ENCODE data around the gene SBF2.
A peak's percentile ranks its signal among the peaks of the same experiment; 100 is the strongest.

The SBF2 gene

DNA sequence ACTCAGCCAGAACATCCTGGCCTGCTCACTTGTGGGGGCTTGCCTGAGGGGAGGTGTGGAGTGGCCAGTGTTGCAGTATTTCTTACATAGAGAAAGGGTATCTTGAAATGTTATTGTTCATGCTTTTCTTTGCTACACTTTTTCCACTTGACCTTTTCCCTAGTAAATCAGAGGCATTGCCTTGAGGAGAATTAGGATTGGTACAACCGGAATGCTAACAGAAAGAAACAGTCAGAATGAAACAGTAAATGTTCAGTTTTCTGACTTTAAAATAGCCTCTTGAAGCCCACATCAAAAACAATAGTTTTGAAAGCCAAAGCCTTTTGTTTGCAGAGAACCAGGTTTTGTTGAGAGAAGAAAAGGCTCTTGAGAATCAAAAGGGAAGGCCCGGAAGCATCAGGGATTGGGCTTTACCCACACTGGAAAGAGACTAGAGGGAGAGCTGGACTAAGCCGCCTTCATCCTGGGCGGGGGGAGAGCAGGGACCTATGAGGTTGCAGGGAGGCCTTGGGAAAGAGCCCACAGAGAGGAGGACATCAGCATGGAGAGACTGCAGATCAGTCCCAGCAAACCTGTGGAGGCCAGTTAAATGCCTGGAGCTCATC is 23.2 kb upstream of the SBF2 start:
- DNase-seq, result no peak

GRCh38 chr11:10315083-10315482 is 21.1 kb upstream of the SBF2 start:
- DNase-seq, result no peak

GRCh38 chr11:10314199-10315072 is 20.4 kb upstream of the SBF2 start:
- DNase-seq, result no peak

GRCh38 chr11:10311802-10312201 is 17.8 kb upstream of the SBF2 start:
- no peak for DNase-seq

GRCh38 chr11:10310301-10310841 is 16.4 kb upstream of the SBF2 start:
- DNase-seq, result no peak

DNA sequence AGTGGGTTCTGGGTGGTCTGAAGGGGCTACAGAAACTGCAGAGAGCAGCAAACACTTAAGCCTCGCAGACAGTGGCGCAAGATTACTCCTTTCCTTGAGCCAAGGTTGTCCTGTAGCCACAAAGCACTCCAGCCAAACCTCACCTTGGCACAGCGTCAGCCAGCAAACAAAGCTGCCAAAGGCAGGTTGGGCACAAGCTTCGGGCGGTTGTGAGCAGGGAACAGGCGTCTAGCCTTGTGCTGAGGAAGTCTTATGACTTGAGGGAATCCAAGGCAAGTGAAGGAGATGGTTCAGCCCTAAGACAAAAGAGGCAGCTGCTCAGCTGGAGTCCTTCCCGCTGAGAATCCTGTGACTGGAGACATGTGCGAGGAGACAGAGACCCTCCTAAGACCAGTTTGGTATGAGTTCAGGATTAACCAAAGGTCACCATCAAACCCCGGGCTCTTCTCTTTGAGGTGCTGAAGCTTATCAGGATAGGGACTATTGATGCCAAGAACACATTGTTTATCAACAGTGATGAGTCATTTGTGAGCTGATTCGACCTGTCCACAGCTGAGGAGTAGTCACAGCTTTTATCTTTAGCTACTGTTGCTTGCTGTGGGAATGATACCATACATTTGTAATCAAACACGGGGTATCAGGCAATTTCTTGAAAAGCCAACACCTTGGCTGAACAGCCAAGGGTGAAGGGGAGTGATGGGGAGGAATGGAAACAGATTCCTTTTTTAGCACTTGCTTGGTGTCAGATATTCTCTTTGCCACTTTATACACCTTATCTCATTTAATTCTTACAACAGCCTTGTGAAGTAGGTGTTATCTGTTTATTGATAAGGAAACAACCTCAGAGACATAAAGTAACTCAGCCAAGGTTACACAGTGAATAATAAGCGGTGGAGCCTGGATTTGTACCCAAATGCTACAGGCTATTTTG is 15.4 kb upstream of the SBF2 start:
- no peak for DNase-seq

DNA sequence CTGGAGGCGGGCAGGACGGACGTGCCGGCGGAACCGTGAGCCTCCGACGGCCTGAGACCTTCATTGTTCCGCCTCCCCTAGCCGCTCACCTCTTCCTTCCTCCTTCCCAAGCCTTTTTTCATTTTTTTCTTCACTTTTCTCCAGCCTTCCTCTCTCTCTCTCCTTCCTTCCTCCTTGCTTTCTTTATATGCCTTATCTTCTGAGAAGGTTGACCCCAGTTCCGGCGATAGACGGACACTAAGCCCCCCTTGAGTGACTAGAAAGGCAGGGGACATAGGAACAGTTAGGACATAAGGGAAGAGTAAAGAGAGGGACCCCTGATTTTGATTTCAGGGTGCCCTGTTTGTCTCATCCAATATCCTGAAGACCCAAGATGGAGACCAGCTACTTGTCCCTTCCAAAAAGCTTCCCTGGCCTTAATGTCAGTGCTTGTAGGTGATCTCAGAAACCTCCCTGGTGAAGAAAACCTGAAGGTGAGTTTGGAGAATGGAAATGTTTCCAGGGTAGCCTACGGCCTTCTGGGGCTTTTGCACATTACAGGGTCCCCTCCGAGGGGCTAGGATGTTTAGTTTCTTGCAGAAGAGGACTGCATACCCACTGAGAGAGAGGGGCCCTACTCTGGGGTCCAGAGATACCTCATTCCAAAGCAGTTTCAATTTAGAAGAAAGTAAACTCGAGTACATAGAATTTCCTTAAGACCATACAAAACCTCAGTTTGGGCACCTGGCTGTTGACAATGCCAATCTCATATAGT is 14.4 kb upstream of the SBF2 start:
- DNase-seq, result no peak

- peak; percentile 88 for DNase-seq
Observed at GRCh38 chr11:10307400-10308200, 13.6 kb upstream of the SBF2 start.

DNA sequence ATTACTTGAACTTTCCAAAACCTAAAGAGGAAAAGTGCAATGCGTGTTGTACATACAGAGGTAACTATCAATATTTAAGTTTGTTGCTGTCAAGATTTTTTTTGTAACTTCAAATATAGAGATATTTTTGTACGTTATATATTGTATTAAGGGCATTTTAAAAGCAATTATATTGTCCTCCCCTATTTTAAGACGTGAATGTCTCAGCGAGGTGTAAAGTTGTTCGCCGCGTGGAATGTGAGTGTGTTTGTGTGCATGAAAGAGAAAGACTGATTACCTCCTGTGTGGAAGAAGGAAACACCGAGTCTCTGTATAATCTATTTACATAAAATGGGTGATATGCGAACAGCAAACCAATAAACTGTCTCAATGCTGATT is 13.0 kb upstream of the SBF2 start:
- no peak for DNase-seq

GRCh38 chr11:10305964-10306918 is 12.2 kb upstream of the SBF2 start:
- peak; percentile 43 for DNase-seq

- DNase-seq, result peak; percentile 45
Observed at GRCh38 chr11:10305262-10305963, 11.4 kb upstream of the SBF2 start.

DNA sequence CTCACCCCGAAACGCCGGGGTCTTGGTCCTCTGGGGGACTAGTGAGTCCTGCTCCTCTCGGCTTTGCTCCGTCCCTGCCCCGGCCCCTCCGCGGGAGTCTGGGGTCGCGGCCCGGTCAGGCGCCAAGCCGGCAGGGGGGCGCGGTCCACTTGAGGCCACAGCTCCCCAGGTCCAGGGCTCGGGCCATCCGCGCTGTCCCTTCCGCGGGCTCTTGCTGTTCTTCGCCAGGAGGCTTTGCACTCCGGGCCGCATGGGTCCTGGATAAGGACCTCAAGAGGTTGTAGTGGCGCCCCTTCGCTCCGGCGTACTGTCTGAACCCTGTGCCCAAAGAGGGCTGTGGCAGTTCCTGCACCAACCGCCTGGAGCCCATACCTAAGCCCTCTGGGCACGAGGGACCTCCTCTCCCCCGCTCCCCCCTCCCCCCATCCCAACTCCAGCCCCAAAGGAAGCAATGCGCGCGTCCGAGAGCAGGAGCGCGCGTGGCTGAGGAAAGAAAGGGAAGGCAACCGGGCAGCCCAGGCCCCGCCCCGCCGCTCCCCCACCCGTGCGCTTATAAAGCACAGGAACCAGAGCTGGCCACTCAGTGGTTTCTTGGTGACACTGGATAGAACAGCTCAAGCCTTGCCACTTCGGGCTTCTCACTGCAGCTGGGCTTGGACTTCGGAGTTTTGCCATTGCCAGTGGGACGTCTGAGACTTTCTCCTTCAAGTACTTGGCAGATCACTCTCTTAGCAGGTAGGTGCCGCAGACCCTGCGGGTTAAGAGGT is 10.7 kb upstream of the SBF2 start, which contains the start of gene ADM:
Gene ADM (plus strand): TSS at position 579 of the 767 bp plus-strand sequence. CDS start 628 bp downstream, outside the sequence.
- peak; percentile 65 for DNase-seq

DNA sequence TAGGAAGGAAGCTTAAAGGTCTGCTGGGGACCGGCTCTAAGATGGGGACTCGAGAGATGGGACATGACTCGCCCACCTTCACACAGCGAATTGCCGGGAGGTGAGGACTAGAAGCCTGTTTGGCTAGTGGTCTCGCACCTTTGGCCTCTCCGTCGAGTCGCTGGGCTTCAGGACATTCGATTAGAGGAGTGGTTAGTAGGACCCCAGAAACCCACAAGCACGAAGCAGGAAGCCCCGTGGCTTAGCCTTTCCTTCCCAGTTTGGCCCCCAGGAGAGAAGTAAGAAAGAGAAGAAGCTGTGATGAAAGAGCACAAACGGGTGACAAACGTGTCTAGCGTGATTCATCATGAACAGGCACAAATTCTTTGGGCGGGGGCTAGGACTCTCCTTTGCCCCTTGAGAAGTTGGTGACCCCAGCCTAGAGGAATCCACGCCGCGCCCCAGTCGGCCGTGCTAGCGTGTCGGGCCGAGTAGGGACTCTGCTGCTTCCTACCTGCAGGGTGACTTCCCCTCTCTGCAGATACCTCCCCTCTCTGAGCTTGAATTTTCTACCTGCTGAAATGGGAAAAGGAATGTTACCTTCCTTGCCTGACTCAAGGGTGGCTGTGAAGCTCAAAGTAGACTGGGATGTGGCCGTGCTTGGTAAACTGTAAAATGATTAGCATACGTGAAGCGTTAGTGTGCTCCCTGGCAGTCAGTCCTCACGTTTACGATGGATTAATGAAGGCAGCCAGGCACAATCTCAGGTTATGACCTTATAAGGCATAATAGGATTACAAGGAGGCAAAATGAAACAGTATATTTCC is 9.7 kb upstream of the SBF2 start:
- DNase-seq, result peak; percentile 33

GRCh38 chr11:10302744-10303557 is 8.9 kb upstream of the SBF2 start:
- DNase-seq, result peak; percentile 67

DNA sequence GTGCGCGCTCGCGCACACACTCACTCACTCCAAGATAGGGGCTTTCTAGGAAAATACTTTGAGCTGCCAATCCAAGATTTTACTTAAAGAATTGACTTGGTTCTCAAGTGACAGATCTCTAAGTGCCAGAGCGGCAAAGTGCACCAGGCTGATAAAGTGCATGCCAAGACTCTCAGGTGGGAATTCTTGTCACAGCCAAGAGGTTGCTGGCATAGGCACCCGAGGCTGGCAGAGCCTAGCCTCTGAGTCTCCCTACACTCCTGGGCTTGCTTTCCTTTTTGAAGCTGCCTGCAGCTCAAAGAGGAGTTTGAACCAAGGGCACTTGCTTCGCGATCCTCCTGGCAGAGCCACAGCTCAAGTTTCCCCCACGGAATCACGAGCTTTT is 8.3 kb upstream of the SBF2 start:
- DNase-seq, result no peak

- no peak for DNase-seq
Observed at GRCh38 chr11:10301656-10302358, 7.8 kb upstream of the SBF2 start.

All from activated CD4-positive, alpha-beta T cell treated with anti-CD3 and anti-CD28 coated beads for 48 hours (primary cell).